Hematopoietic multipotent progenitor cell treated with erythropoietin and hydrocortisone succinate and interleukin-3 and kit ligand, for 8 days (in vitro differentiated cells): Measurements from ENCODE around the gene RNF112.
"Not testable (repeated sequence)": the region's sequence is repeated elsewhere in the genome, so short reads cannot be mapped to it uniquely, and the experiment has no call there.

Experiments
- DNase-seq: peaks from one replicate; pipeline ENCODE4 v3.0.0-alpha.2; 2015

The RNF112 gene

GRCh38 chr17:19456016-19456927 lies 45.2 kb downstream of the RNF112 start:
- DNase-seq = no peak

- no peak for DNase-seq
These were observed 46.0 kb downstream of the RNF112 start for GRCh38 chr17:19457046-19457445.

DNA sequence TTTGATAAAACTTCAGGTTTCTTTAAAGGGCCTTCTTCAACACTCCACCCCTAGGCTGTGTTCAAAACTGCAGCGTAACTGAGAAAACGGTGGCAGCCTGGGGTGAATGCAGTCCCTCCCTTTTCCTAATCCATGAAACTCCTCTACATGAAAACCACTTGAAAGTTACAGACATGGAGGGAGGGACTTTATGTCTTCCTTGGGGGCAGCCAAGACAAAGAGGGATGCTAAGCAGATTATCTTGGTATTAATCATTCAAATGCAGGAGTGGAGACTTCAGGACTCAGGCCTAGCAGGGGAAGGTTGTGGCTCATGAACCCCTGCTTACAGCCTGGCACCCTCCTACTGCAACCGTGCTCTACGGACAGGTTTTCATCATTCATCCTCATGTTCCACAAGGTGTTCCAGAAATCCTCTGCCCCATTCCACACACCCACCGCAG lies 46.8 kb downstream of the RNF112 start:
- DNase-seq = no peak

DNA sequence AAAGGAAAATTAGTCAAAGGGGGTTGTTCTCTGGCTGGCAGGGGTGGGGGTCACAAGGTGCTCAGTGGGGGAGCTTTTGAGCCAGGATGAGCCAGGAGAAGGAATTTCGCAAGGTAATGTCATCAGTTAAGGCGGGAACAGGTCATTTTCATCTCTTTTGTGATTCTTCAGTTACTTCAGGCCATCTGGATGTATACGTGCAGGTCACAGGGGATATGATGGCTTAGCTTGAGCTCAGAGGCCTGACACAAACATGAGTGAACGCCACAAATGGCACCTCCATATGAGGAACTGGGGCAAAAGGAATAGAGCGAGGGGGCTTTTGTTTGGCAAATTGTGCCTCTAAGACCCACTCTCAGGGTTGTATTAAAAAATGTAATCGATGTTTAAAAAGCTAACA lies 47.4 kb downstream of the RNF112 start:
- DNase-seq = not testable (repeated sequence)

- not testable (repeated sequence) for DNase-seq
These were observed 48.1 kb downstream of the RNF112 start for GRCh38 chr17:19459018-19459655.

DNA sequence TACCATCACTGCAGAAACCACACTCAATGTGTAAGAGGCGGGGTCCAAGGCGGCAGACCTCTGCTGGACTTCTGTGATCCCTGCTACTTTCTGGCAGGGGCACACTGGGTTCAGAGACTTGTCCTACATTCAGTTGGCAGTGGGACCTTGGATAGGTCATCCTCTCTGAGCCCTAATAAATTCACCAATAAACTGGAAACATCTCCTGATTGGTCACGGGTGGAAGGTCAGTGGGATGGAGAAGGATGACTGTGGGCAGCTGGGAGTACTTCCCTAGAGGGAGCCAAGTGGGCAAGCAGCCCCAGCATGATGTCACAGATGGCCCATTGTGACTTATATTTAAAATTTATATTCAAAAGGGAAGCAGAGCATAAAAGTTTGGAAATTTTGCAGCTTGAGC lies 49.7 kb downstream of the RNF112 start:
- no peak for DNase-seq

GRCh38 chr17:19461116-19461515 lies 50.1 kb downstream of the RNF112 start:
- DNase-seq = no peak

GRCh38 chr17:19461681-19462080 lies 50.6 kb downstream of the RNF112 start:
- DNase-seq = no peak

- not testable (repeated sequence) for DNase-seq
These were observed 51.5 kb downstream of the RNF112 start for GRCh38 chr17:19462456-19463035.

GRCh38 chr17:19464031-19465026 lies 53.3 kb downstream of the RNF112 start:
- DNase-seq = no peak
